Endodermal cell (in vitro differentiated cells): ENCODE results near the gene PLCXD3. TPM values are rescaled to one million over a fixed set of nuclear protein-coding genes. Genes with fewer than 3 reads are reported as not detected.

Source experiments
- DNase-seq: peaks from one replicate; pipeline ENCODE4 v3.0.0-alpha.2; 2017
- H3K27ac ChIP-seq: 2 replicates; pipeline ENCODE4 v1.5.1; 2013; ENCODE audit warnings: mild to moderate bottlenecking, low read depth, low read length, moderate library complexity
- H3K27me3 ChIP-seq: 2 replicates; pipeline ENCODE4 v1.6.1; 2013; ENCODE audit warnings: mild to moderate bottlenecking, low read length, moderate library complexity; ENCODE audit not compliant: insufficient read depth, control insufficient read depth, poor library complexity, severe bottlenecking
- H3K36me3 ChIP-seq: 2 replicates; pipeline ENCODE4 v1.7.0; 2013; ENCODE audit warnings: mild to moderate bottlenecking, low read length, moderate library complexity; ENCODE audit not compliant: control insufficient read depth, insufficient read depth
- H3K4me1 ChIP-seq: one replicate; pipeline ENCODE4 v1.7.0; 2013; ENCODE audit warnings: low read length; ENCODE audit not compliant: control insufficient read depth, insufficient read depth
- H3K4me3 ChIP-seq: 2 replicates; pipeline ENCODE4 v1.5.1; 2013; ENCODE audit warnings: mild to moderate bottlenecking, low read length, moderate library complexity
- H3K9ac ChIP-seq: 2 replicates; pipeline ENCODE4 v1.6.1; 2013; ENCODE audit warnings: mild to moderate bottlenecking, low read length, moderate library complexity; ENCODE audit not compliant: poor library complexity, severe bottlenecking; ENCODE audit errors: extremely low read depth
- H3K9me3 ChIP-seq: 2 replicates; pipeline ENCODE4 v1.6.1; 2013; ENCODE audit warnings: mild to moderate bottlenecking, low read length, moderate library complexity; ENCODE audit not compliant: control insufficient read depth
- H3K27ac Mint-ChIP-seq: 2 replicates; pipeline ENCODE4 v1.8.0; 2020; ENCODE audit warnings: mixed read lengths
- H3K27me3 Mint-ChIP-seq: 2 replicates; pipeline ENCODE4 v1.8.0; 2021; ENCODE audit warnings: mild to moderate bottlenecking, mixed read lengths; ENCODE audit not compliant: insufficient read depth
- H3K36me3 Mint-ChIP-seq: 2 replicates; pipeline ENCODE4 v1.8.0; 2020; ENCODE audit warnings: low read depth, mixed read lengths
- H3K4me1 Mint-ChIP-seq: 2 replicates; pipeline ENCODE4 v1.8.0; 2020; ENCODE audit warnings: mixed read lengths
- H3K4me3 Mint-ChIP-seq: 2 replicates; pipeline ENCODE4 v1.8.0; 2020; ENCODE audit warnings: mild to moderate bottlenecking, moderate library complexity, mixed read lengths
- H3K9me3 Mint-ChIP-seq: 2 replicates; pipeline ENCODE4 v1.8.0; 2020; ENCODE audit warnings: mild to moderate bottlenecking, mixed read lengths
- CTCF ChIP-seq: fragments of 200-600 bp; sonication (generic); conservative IDR thresholded peaks from 2 replicates; pipeline ENCODE4 v1.5.0; 2021; ENCODE audit warnings: antibody characterized with exemption, mild to moderate bottlenecking
- WGBS, 2 experiments: methylation state at CpG; one replicate each; pipeline versions ENCODE4 v1.1.5 to v1.1.7; 2013; ENCODE audit warnings: missing lambda C conversion rate in 2 of 2, mixed read lengths in 1 of 2; ENCODE audit not compliant: insufficient coverage in 1 of 2, insufficient read length in 1 of 2; 5-methylcytosine and 5-hydroxymethylcytosine counted together
- total RNA-seq, 2 donors: library from RNA; stranded (reverse); fragmentation: NEBNext Ultra II Directional in 1 of 2; extraction: Animal tissue kit (Norgen Biotek cat#: 25700) in 1 of 2; gene quantifications; 2 replicates in 1 of 2; 3 replicates in 1 of 2; pipeline ENCODE4 v1.2.1, GENCODE V29; 2021

Gene PLCXD3
- total RNA-seq, 2 donors from 2014 or later: 41.8 to 43.3 TPM

- H3K27me3 Mint-ChIP-seq: no peaks in the 10 kb centered on the region
- no peak overlapping the region for H3K4me3 Mint-ChIP-seq
- H3K9me3 Mint-ChIP-seq: no peaks in the 10 kb centered on the region
- Histone ChIP-seq H3K27me3 (no peaks in the 10 kb centered on the region), H3K4me3 (no peak overlapping the region), H3K9ac (no peak overlapping the region), H3K9me3 (no peaks in the 10 kb centered on the region), H3K36me3 (no peaks in the 10 kb centered on the region), H3K27ac (no peak overlapping the region), H3K4me1 (no peaks in the 10 kb centered on the region)
- TF ChIP-seq CTCF: no peak
- H3K36me3 Mint-ChIP-seq: peaks cover 24% of the 10 kb centered on the region
- 89 to 100% methylated on average over 1 of the region's 1 CpG for WGBS, 2 experiments
- no peak overlapping the region for H3K27ac Mint-ChIP-seq
- no peak for DNase-seq
- peaks cover 11% of the 10 kb centered on the region for H3K4me1 Mint-ChIP-seq
Observed at GRCh38 chr5:41306005-41306404, 204.4 kb downstream of the PLCXD3 start.

- no peaks in the 10 kb centered on the region for H3K27me3 ChIP-seq
- no peak overlapping the region for H3K27ac Mint-ChIP-seq
- H3K9me3 ChIP-seq: no peaks in the 10 kb centered on the region
- H3K9ac ChIP-seq: no peak overlapping the region
- H3K4me1 ChIP-seq: no peaks in the 10 kb centered on the region
- TF ChIP-seq CTCF: no peak
- H3K36me3 Mint-ChIP-seq: peaks cover 19% of the 10 kb centered on the region
- H3K4me1 Mint-ChIP-seq: peaks cover 11% of the 10 kb centered on the region
- H3K27ac ChIP-seq: no peak overlapping the region
- H3K27me3 Mint-ChIP-seq: no peaks in the 10 kb centered on the region
- no peak overlapping the region for H3K4me3 ChIP-seq
- no peak overlapping the region for H3K4me3 Mint-ChIP-seq
- no peaks in the 10 kb centered on the region for H3K9me3 Mint-ChIP-seq
- DNase-seq: no peak
- H3K36me3 ChIP-seq: no peaks in the 10 kb centered on the region
- WGBS, 2 experiments: 94% methylated on average over 2 of the region's 2 CpGs; no CpG with 5 or more reads in 1 of the 2 experiments
Observed at GRCh38 chr5:41305056-41305455, 205.3 kb downstream of the PLCXD3 start.

GRCh38 chr5:41296066-41296465 lies 214.3 kb downstream of the PLCXD3 start:
- Histone ChIP-seq H3K9me3 (no peaks in the 10 kb centered on the region), H3K9ac (no peak overlapping the region), H3K27me3 (no peaks in the 10 kb centered on the region), H3K27ac (no peak overlapping the region), H3K36me3 (no peaks in the 10 kb centered on the region), H3K4me3 (no peak overlapping the region), H3K4me1 (no peaks in the 10 kb centered on the region)
- no peak overlapping the region for H3K27ac Mint-ChIP-seq
- no peak for TF ChIP-seq CTCF
- no peak for DNase-seq
- no peaks in the 10 kb centered on the region for H3K27me3 Mint-ChIP-seq
- H3K4me3 Mint-ChIP-seq: no peak overlapping the region
- no peaks in the 10 kb centered on the region for H3K4me1 Mint-ChIP-seq
- WGBS, 2 experiments: 100% methylated on average over 1 of the region's 1 CpG; no CpG with 5 or more reads in 1 of the 2 experiments
- no peaks in the 10 kb centered on the region for H3K36me3 Mint-ChIP-seq
- no peaks in the 10 kb centered on the region for H3K9me3 Mint-ChIP-seq
